ENCODE measurements around the gene HAO1. TPM values are rescaled to one million over a fixed set of nuclear protein-coding genes. Genes with fewer than 3 reads are reported as not detected.

HAO1 gene
- total and polyA plus RNA-seq, 2 of the 13 experiments (the other 11 are each of a cell fraction or from before 2014, with no cell fraction given), result 0.03 TPM; not detected in 1

DNA sequence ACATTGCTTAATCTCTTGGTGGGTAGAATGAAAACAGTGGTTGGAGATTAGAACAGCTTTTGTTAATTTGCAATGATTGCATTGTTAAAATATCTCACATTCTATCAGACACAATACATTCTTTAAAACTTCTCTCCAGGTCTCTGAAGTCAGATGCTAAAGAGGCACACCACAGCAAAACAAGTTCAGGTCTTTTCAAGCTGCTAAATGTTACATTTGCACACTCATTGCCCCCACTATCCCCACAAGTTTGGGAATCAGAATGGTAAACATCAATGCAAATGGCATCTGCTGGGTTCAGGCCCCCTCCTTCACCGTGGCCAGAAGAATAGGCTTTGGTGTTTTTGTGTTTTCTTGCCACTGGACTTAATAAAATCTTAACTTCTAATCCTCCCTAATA is 10.1 kb upstream of the HAO1 start (continued):
- TF ChIP-seq ZNF318 (CRISPR knock-in tag; IDR thresholded peaks at IDR 0.05), result no peak
- no peak for TF ChIP-seq KMT2A (CRISPR knock-in tag; IDR thresholded peaks at IDR 0.05)

DNA sequence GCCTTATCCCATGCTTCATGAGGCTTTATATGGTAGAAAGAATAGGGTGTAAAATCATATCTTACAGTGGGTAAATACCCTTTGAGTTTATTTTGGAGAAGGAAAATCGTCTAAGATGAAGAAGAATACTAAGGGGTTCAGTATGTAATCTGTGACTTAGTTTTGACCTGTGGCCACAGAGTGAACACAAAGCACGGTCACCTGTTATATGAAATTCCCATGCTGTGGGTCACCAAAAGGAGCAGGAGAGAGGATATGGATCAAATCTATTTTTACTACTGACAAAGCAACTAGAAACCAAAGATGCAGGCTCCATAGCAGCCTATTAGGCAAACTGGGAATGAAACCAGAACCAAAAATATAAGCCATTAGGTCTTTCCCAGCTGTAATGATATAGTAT is 3.6 kb upstream of the HAO1 start:
- intact Hi-C loops (cut with micrococcal nuclease; ENCODE audit: unreplicated experiment), result no loop called here
- H3K27ac ChIP-seq (ENCODE audit: extremely low read length, insufficient read depth, low read length), result no peak overlapping the region
- POLR2A ChIA-PET, result no interaction called here
- DNase-seq (ENCODE audit: low spot score) (no peak), ATAC-seq (no peak), FAIRE-seq (no peak)
- H2AFZ ChIP-seq (ENCODE audit: low read length), result no peak overlapping the region
- peaks cover 13% of the 10 kb centered on the region for H3K4me1 ChIP-seq (ENCODE audit: insufficient read depth, low read length)
- H3K4me3 ChIP-seq (replicated peaks in 1 of 3; ENCODE audit: insufficient read depth in 1 of 3, low read depth in 2 of 3, low read length in 3 of 3), result no peak overlapping the region
- in situ Hi-C loops (cut with HindIII; ENCODE audit: extremely low pct_ligation_motif_present, low pct_unique_long_range_greater_than_20kb), result no loop called here
- H3K36me3 ChIP-seq (replicated peaks in 1 of 2; ENCODE audit: control insufficient read depth in 1 of 2, insufficient read depth in 2 of 2, low read length in 2 of 2), result no peaks in the 10 kb centered on the region
- H3K9me3 ChIP-seq (ENCODE audit: low read length), result peaks cover 6% of the 10 kb centered on the region
- no TSS peak for BruUV-seq (replicated peaks)
- 2% methylated on average over 2 of the region's 2 CpGs for WGBS (ENCODE audit: low lambda C conversion rate)
- H3K4me2 ChIP-seq (ENCODE audit: low read depth, low read length), result no peak overlapping the region
- no peaks in the 10 kb centered on the region for H3K27me3 ChIP-seq (ENCODE audit: control insufficient read depth in 1 of 2, insufficient read depth in 2 of 2, low read length in 2 of 2)
- no peaks in the 10 kb centered on the region for H3K79me2 ChIP-seq (ENCODE audit: insufficient read depth, low read length)
- CTCF ChIA-PET (ENCODE audit: low intra/inter-chr PET ratio, low total read pairs), result no interaction called here
- no peaks in the 10 kb centered on the region for H4K20me1 ChIP-seq (ENCODE audit: insufficient read depth, low read length)
- no peak overlapping the region for H3K9ac ChIP-seq (ENCODE audit: insufficient read depth, low read depth, low read length)
- TF ChIP-seq LCORL (IDR thresholded peaks at IDR 0.05) (no peak), LCORL (CRISPR knock-in tag; IDR thresholded peaks at IDR 0.05) (no peak), SYNCRIP (IDR thresholded peaks at IDR 0.05; ENCODE audit: insufficient read depth, low read depth, low read length) (no peak), TBP (CRISPR knock-in tag; IDR thresholded peaks at IDR 0.05) (no peak), BRCA1 (CRISPR knock-in tag; IDR thresholded peaks at IDR 0.05) (no peak), ZNF616 (CRISPR knock-in tag; IDR thresholded peaks at IDR 0.05; ENCODE audit: low read depth) (no peak), SAFB2 (CRISPR knock-in tag; IDR thresholded peaks at IDR 0.05; ENCODE audit: borderline replicate concordance, low read depth) (no peak), ZNF256 (CRISPR knock-in tag; conservative IDR thresholded peaks at IDR 0.05) (no peak), ZNF530 (CRISPR knock-in tag; IDR thresholded peaks at IDR 0.05; ENCODE audit: low read depth) (no peak), ZNF343 (CRISPR knock-in tag; IDR thresholded peaks at IDR 0.05) (no peak), ZNF430 (CRISPR knock-in tag; IDR thresholded peaks at IDR 0.05) (no peak), SRF (IDR thresholded peaks at IDR 0.05; ENCODE audit: low read depth, low read length) (no peak), U2AF1 (optimal IDR thresholded peaks at IDR 0.05; ENCODE audit: low read depth, low read length) (no peak), MZF1 (CRISPR knock-in tag; IDR thresholded peaks at IDR 0.05; ENCODE audit: borderline replicate concordance) (no peak)
- TF ChIP-seq, protein P1, sequence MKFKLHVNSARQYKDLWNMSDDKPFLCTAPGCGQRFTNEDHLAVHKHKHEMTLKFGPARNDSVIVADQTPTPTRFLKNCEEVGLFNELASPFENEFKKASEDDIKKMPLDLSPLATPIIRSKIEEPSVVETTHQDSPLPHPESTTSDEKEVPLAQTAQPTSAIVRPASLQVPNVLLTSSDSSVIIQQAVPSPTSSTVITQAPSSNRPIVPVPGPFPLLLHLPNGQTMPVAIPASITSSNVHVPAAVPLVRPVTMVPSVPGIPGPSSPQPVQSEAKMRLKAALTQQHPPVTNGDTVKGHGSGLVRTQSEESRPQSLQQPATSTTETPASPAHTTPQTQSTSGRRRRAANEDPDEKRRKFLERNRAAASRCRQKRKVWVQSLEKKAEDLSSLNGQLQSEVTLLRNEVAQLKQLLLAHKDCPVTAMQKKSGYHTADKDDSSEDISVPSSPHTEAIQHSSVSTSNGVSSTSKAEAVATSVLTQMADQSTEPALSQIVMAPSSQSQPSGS (CRISPR knock-in tag; IDR thresholded peaks at IDR 0.05), result no peak
